Bronchial epithelial cell (primary cell): Measurements from ENCODE around the gene MCTP1. TPM values are rescaled to one million over a fixed set of nuclear protein-coding genes. Genes with fewer than 3 reads are reported as not detected.
"Not testable (repeated sequence)": the region's sequence is repeated elsewhere in the genome, so short reads cannot be mapped to it uniquely, and the experiment has no call there.

Experiments used
- DNase-seq: peaks from one replicate; pipeline ENCODE4 v3.0.0-alpha.2; 2010; ENCODE audit warnings: low read depth
- FAIRE-seq: peaks from 2 replicates; lab custom pipeline; 2011; peaks lifted over from hg19 to GRCh38; lab: Jason Lieb, UNC
- H3K27me3 ChIP-seq: 2 replicates; pipeline ENCODE4 v1.5.1; 2011; ENCODE audit warnings: low read length; ENCODE audit not compliant: control insufficient read depth, insufficient read depth
- H3K36me3 ChIP-seq: 2 replicates; pipeline ENCODE4 v1.5.1; 2011; ENCODE audit warnings: low read length; ENCODE audit not compliant: control insufficient read depth, insufficient read depth
- H3K4me3 ChIP-seq: 2 replicates; pipeline ENCODE4 v1.5.1; 2011; ENCODE audit warnings: mild to moderate bottlenecking, low read depth, low read length, control low read depth
- total RNA-seq: library from RNA; depleted of rRNA; stranded (reverse); fragments of >200 nt; gene quantifications from 2 replicates; pipeline ENCODE4 v1.2.1, GENCODE V29; 2014
- TF ChIP-seq, protein P1 (sequence below): IDR thresholded peaks from 2 replicates; pipeline ENCODE4 v1.5.1; 2011; ENCODE audit warnings: mild to moderate bottlenecking, moderate library complexity, low read length, control low read depth, inconsistent platforms; ENCODE audit not compliant: insufficient read depth, severe bottlenecking

The MCTP1 gene
- total RNA-seq, 1 donor from 2014 or later = 17.9 TPM

DNA sequence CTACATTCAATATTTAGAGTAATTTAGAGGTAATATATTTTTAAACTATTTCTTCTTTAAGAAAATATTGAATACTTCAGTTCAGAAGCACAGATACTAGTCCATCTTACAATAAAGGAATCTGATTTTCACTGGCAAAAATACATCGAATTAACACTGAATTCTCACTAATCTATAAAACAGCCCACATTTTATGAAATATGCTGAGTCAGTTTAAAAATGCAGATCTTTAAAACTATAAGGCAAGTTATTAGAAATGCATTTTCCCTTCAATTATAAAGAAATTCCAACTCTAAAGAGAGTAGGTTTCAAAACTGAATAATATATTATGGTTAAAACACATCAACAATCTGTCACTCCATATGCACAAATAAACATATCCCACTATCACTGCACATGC, 433.9 kb downstream of the MCTP1 start:
- TF ChIP-seq, protein P1, sequence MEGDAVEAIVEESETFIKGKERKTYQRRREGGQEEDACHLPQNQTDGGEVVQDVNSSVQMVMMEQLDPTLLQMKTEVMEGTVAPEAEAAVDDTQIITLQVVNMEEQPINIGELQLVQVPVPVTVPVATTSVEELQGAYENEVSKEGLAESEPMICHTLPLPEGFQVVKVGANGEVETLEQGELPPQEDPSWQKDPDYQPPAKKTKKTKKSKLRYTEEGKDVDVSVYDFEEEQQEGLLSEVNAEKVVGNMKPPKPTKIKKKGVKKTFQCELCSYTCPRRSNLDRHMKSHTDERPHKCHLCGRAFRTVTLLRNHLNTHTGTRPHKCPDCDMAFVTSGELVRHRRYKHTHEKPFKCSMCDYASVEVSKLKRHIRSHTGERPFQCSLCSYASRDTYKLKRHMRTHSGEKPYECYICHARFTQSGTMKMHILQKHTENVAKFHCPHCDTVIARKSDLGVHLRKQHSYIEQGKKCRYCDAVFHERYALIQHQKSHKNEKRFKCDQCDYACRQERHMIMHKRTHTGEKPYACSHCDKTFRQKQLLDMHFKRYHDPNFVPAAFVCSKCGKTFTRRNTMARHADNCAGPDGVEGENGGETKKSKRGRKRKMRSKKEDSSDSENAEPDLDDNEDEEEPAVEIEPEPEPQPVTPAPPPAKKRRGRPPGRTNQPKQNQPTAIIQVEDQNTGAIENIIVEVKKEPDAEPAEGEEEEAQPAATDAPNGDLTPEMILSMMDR = no peak
- DNase-seq (no peak), FAIRE-seq (no peak)
- H3K4me3 ChIP-seq = no peak overlapping the region
- no peaks in the 10 kb centered on the region for H3K36me3 ChIP-seq
- no peaks in the 10 kb centered on the region for H3K27me3 ChIP-seq

DNA sequence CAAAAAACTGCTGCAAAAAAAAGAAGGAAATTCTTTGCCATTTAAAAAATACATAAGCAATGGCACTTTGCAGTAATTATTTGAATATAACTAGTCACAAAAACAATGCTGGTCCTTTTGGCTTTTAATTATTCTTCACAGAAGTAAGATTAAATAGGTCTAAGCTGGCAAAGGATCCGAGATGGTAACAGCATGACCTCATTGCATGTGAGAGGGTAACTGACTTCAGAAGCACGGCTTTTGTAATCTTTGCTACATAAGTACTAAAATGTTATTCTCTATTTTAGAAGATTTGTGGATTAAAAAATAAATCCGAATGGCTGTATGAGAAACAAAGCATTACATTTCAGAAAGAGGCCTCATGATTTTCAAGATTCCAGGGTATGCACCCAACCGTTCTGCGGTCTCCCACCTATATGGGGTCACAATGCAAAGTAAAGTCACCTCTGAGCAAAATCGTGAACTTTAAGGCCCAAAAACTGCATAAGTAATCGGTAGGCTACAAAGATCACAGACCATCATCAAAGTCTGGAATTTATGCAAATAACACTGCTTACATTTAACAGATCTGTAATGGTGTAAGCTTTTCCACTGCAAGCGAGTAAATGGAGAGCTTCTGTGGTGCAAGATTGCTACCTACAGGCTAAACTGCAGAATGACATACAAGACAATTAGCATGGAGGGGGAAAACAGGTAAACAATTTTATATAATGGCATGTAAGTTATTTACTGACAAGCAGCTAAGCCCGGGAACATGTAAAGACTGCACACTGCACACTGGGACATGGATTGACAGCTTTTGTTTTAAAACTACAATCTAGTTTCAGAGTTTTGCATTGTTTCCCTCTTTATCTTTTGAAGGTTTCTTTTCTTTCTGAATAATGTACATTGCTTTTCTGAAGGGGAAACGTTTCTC, 434.8 kb downstream of the MCTP1 start:
- Histone ChIP-seq H3K36me3 (no peaks in the 10 kb centered on the region), H3K27me3 (no peaks in the 10 kb centered on the region), H3K4me3 (no peak overlapping the region)
- FAIRE-seq = no peak
- TF ChIP-seq, protein P1 = peak; percentile 52
- DNase-seq = peak; percentile 54

DNA sequence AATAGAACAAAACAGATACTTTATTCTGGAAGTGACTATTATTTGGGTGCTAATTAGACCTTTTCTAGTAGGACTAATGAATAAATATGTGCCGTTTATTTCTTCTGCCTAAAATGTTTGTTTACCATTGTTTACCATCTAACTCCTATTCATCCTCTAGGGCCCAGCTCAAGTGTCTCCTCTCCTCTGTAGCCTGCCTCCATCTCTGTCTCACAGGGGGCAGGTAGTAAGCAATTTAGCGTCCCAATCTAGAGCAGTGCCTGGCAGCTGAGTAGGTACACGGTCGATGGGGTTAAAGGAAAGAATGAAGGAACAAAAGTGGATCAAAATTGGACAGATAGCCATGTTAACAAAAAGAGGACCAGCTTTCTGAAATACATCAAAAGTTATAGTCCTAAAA, 435.6 kb downstream of the MCTP1 start:
- DNase-seq (no peak), FAIRE-seq (no peak)
- no peaks in the 10 kb centered on the region for H3K27me3 ChIP-seq
- TF ChIP-seq, protein P1 = no peak
- no peaks in the 10 kb centered on the region for H3K36me3 ChIP-seq
- H3K4me3 ChIP-seq = no peak overlapping the region

DNA sequence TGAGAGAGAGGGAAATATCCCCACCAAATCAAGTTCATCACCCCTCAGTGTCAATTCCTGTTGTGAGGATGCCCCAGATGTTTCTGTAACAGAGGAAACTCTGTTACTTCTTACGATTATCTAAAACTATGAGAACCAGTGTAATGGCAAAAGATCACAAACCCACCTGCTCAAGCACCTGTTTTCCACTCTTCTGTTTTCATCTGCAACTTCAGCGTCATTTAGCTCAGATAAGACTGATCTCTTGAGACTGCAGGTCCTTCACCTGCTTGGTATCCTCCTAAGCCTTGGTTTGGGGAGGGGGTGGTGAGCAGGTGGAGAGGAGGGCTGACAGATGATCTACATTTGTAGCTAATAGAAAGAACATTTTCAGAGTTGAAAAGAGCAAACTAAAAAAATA, 437.2 kb downstream of the MCTP1 start:
- TF ChIP-seq, protein P1 = no peak
- Histone ChIP-seq H3K27me3 (no peaks in the 10 kb centered on the region), H3K36me3 (no peaks in the 10 kb centered on the region), H3K4me3 (no peak overlapping the region)
- no peak for DNase-seq
- no peak for FAIRE-seq

DNA sequence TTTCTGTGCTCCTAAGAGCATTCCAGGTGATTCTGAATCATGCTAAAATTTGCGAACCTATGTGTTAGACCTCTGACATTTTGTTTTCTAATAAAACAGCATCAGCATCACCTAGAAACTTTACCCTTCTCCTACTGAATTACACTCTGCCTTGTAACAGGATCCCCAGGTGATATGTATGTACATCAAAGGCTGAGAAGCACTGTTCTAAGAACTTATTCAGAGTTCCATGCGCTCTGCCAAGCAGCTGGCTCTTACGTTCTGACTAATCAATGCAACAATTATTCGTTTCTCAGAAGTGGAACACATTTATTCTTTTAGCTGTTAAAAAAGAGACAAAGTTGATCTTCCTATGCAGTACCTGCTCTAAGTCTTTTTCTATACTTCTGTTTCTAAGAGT, 437.9 kb downstream of the MCTP1 start:
- FAIRE-seq (no peak), DNase-seq (no peak)
- H3K36me3 ChIP-seq = no peaks in the 10 kb centered on the region
- TF ChIP-seq, protein P1 = no peak
- no peaks in the 10 kb centered on the region for H3K27me3 ChIP-seq
- H3K4me3 ChIP-seq = no peak overlapping the region

DNA sequence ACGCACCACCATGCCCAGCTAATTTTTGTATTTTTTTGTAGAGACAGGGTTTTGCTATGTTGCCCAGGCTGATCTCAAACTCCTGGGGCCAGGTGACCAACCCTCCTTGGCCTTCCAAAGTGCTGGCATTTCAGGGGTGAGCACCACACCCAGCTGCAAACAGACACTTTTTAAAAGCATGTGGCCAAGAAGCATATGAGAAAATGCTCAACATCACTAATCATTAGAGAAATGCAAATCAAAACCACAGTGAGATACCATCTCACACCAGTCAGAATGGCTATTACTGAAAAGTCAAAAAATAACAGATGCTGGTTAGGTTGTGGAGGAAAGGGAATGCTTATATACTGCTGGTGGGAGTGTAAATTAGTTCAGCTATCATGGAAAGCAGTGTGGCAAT, 439.2 kb downstream of the MCTP1 start:
- H3K4me3 ChIP-seq, H3K27me3 ChIP-seq, FAIRE-seq, H3K36me3 ChIP-seq, DNase-seq: not testable (repeated sequence)
